Tibial artery (tissue), 4 donors: ENCODE results near the gene TCEAL1.
A peak's percentile ranks its signal among the peaks of the same experiment; 100 is the strongest.

Source experiments
- DNase-seq, 2 donors: peaks; one replicate each; pipeline ENCODE4 v3.0.0-alpha.2; 2019
- H3K27ac ChIP-seq, 2 donors: fragments of 200-600 bp; sonication (generic) in 1 of 2; 1 replicate in 1 of 2; 2 replicates in 1 of 2; pipeline ENCODE4 v1.5.1; 2018 to 2019; ENCODE audit warnings: mild to moderate bottlenecking in 1 of 2
- H3K27me3 ChIP-seq, 2 donors: fragments of 200-600 bp; sonication (generic) in 1 of 2; one replicate each; pipeline versions ENCODE4 v1.5.1 to v1.6.0; 2016 to 2019
- H3K36me3 ChIP-seq, 3 donors: fragments of 200-600 bp; sonication (generic) in 2 of 3; one replicate each; pipeline ENCODE4 v1.5.1; 2016 to 2019; ENCODE audit warnings: mild to moderate bottlenecking in 2 of 3
- H3K4me1 ChIP-seq, 4 donors: fragments of 200-600 bp; sonication (generic) in 2 of 4; 1 replicate in 3 of 4; 2 replicates in 1 of 4; pipeline ENCODE4 v1.5.1; 2016 to 2019
- H3K4me3 ChIP-seq, 2 donors: fragments of 200-600 bp; sonication (generic) in 1 of 2; 1 replicate in 1 of 2; 2 replicates in 1 of 2; pipeline ENCODE4 v1.5.1; 2018 to 2019; ENCODE audit warnings: mild to moderate bottlenecking in 2 of 2
- H3K9me3 ChIP-seq, 3 donors: fragments of 200-600 bp; sonication (generic) in 1 of 3; one replicate each; pipeline ENCODE4 v1.5.1; 2016 to 2019
- intact Hi-C: fragments of 100-400 bp; cut with DNase I; formaldehyde crosslinking; loops from one replicate; pipeline ENCODE4 v1.15.0; 2023; ENCODE audit warnings: low total_unique reads
- TF ChIP-seq, protein P1 (sequence below), 2 experiments: fragments of 200-600 bp in 1 of 2; fragments of 450-650 bp in 1 of 2; IDR thresholded peaks; one replicate each; pipeline ENCODE4 v1.5.1; 2017 to 2019; ENCODE audit warnings: antibody characterized with exemption in 2 of 2, mild to moderate bottlenecking in 1 of 2, moderate library complexity in 1 of 2

TCEAL1 gene

GRCh38 chrX:103607364-103608305 is 21.1 kb upstream of the TCEAL1 start, which contains the start of gene TCEAL3:
Gene TCEAL3, plus strand, starts transcription at chrX:103607963. Its CDS starts 1,102 bp downstream, at chrX:103609065.
- H3K27ac ChIP-seq, result peak within 1 kb of the TSS; percentile 93 to 95
- intact Hi-C loops, result no loop called here

DNA sequence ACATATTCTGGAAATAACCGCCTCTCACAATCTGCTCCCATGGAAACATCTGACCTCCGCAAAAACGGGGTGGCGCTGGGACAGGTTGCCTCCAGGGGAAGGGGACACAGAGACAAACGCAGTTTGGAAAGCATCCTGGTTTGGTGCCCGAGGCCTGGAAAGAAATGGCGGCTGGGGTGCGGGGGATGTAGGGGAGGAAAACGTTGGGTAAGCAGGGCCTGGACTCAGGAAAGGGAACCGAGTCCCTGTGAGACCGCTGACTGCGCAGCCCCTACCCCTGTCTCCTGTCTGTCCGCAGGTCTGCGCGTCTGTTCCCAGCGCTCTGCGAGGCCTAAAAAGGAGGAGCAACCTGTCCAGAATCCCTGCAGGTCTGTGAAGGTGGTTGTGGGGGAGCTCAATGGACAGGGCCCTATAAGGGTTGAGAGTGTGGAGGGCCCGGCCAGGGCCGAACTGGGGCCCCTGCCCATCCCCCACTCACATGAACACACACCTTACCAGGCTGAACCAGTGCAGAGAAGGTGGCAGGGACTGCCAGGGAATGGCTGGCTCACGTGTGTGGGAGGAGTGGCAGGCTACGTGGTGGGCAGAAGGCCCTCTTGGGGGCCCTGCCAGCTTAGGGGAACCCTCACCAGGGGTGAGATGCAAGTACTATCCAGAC is 20.3 kb upstream of the TCEAL1 start:
- Histone ChIP-seq H3K36me3 (no peaks in the 10 kb centered on the region), H3K27me3 (no peaks in the 10 kb centered on the region), H3K9me3 (no peaks in the 10 kb centered on the region), H3K27ac (peak overlapping the region; percentile 93 to 95), H3K4me3 (peak overlapping the region; percentile 74 to 84), H3K4me1 (peaks cover 0 to 11% (median 0%) of the 10 kb centered on the region in 4 donors)
- intact Hi-C loops, result no loop called here
- TF ChIP-seq, protein P1, sequence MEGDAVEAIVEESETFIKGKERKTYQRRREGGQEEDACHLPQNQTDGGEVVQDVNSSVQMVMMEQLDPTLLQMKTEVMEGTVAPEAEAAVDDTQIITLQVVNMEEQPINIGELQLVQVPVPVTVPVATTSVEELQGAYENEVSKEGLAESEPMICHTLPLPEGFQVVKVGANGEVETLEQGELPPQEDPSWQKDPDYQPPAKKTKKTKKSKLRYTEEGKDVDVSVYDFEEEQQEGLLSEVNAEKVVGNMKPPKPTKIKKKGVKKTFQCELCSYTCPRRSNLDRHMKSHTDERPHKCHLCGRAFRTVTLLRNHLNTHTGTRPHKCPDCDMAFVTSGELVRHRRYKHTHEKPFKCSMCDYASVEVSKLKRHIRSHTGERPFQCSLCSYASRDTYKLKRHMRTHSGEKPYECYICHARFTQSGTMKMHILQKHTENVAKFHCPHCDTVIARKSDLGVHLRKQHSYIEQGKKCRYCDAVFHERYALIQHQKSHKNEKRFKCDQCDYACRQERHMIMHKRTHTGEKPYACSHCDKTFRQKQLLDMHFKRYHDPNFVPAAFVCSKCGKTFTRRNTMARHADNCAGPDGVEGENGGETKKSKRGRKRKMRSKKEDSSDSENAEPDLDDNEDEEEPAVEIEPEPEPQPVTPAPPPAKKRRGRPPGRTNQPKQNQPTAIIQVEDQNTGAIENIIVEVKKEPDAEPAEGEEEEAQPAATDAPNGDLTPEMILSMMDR (IDR thresholded peaks at IDR 0.05), result no peak
- peak in 1 of 2 donors; percentile 65 for DNase-seq

More at GRCh38 chrX:103607364-103608305, 21.1 kb upstream of the TCEAL1 start, which contains the start of gene TCEAL3:
- H3K27me3 ChIP-seq, result no peaks in the 10 kb centered on the region
- no peaks in the 10 kb centered on the region for H3K9me3 ChIP-seq
- H3K36me3 ChIP-seq, result no peaks in the 10 kb centered on the region
- peak; percentile 45 to 80 for DNase-seq
- H3K4me3 ChIP-seq, result peak within 1 kb of the TSS; percentile 74 to 84
- peaks cover 0 to 11% (median 0%) of the 10 kb centered on the region in 4 donors for H3K4me1 ChIP-seq
- TF ChIP-seq, protein P1 (IDR thresholded peaks at IDR 0.05), result no peak

- H3K4me1 ChIP-seq, result peaks cover 0 to 16% (median 0%) of the 10 kb centered on the region in 4 donors
- H3K4me3 ChIP-seq, result no peak overlapping the region
- H3K36me3 ChIP-seq, result no peaks in the 10 kb centered on the region
- H3K27ac ChIP-seq, result no peak overlapping the region
- no peak for DNase-seq
- H3K9me3 ChIP-seq, result no peaks in the 10 kb centered on the region
- TF ChIP-seq, protein P1 (IDR thresholded peaks at IDR 0.05), result no peak
- H3K27me3 ChIP-seq, result no peaks in the 10 kb centered on the region
- intact Hi-C loops, result no loop called here
Observed at GRCh38 chrX:103610282-103610681, 18.5 kb upstream of the TCEAL1 start.

- H3K4me3 ChIP-seq, result no peak overlapping the region
- intact Hi-C loops, result no loop called here
- no peak overlapping the region for H3K27ac ChIP-seq
- no peaks in the 10 kb centered on the region for H3K9me3 ChIP-seq
- TF ChIP-seq, protein P1 (IDR thresholded peaks at IDR 0.05), result no peak
- no peaks in the 10 kb centered on the region for H3K36me3 ChIP-seq
- H3K27me3 ChIP-seq, result no peaks in the 10 kb centered on the region
- no peak for DNase-seq
- H3K4me1 ChIP-seq, result peaks cover 0 to 22% (median 0%) of the 10 kb centered on the region in 4 donors
Observed at GRCh38 chrX:103613362-103613890, 15.3 kb upstream of the TCEAL1 start.

DNA sequence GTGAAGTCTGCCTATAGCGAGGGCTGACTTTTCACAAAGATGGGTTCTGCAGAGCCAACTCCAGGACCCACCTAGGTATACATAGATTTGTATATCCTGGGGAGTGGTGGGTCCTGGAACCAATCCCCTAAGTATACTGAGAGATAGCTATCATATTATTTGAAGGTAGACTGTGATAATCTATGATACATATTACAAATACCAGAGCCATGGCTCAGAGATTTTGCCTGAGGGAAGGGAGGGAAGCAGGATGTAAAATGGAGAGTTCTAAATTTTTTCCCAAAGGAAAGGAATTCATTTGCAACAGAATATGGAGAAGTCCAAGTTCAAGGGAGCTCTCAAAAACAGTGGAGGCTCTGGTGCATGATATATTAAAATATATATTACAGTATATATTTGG is 13.8 kb upstream of the TCEAL1 start:
- Histone ChIP-seq H3K4me1 (peaks cover 0 to 12% (median 0%) of the 10 kb centered on the region in 4 donors), H3K4me3 (no peak overlapping the region), H3K27me3 (no peaks in the 10 kb centered on the region), H3K9me3 (no peaks in the 10 kb centered on the region), H3K36me3 (no peaks in the 10 kb centered on the region), H3K27ac (no peak overlapping the region)
- intact Hi-C loops, result no loop called here
- DNase-seq, result no peak
- TF ChIP-seq, protein P1 (IDR thresholded peaks at IDR 0.05), result no peak
